HepG2 (cell line): ENCODE data around the gene KATNB1. TPM values are rescaled to one million over a fixed set of nuclear protein-coding genes. Genes with fewer than 3 reads are reported as not detected.
A peak's percentile ranks its signal among the peaks of the same experiment; 100 is the strongest.

Source experiments
- ATAD3A ChIP-seq: sonication (generic); formaldehyde crosslinking; IDR thresholded peaks from 2 replicates; pipeline ENCODE4 v1.4.0; 2020; ENCODE audit warnings: missing genetic modification reagents
- CAMTA2 ChIP-seq: sonication (generic); formaldehyde crosslinking; IDR thresholded peaks from 2 replicates; pipeline ENCODE4 v1.4.0; 2020; ENCODE audit warnings: mild to moderate bottlenecking, missing genetic modification reagents, borderline replicate concordance
- KMT2B ChIP-seq: IDR thresholded peaks from 2 replicates; pipeline ENCODE4 v1.6.1; 2016; ENCODE audit warnings: missing genetic modification reagents, missing compliant biosample characterization
- NCOR1 ChIP-seq: fragments of 200-600 bp; sonication (generic); IDR thresholded peaks from 2 replicates; pipeline ENCODE4 v1.7.0; 2017; ENCODE audit warnings: antibody characterized with exemption, low read length, borderline replicate concordance
- NFYC ChIP-seq: IDR thresholded peaks from 2 replicates; pipeline ENCODE4 v1.6.1; 2016; ENCODE audit warnings: missing genetic modification reagents, missing compliant biosample characterization
- PAF1 ChIP-seq: IDR thresholded peaks from 2 replicates; pipeline ENCODE4 v1.6.1; 2016; ENCODE audit warnings: missing genetic modification reagents, missing compliant biosample characterization
- PHB2 ChIP-seq: fragments of 450-650 bp; IDR thresholded peaks from 2 replicates; pipeline ENCODE4 v1.6.1; 2018; ENCODE audit not compliant: partially characterized antibody
- PHF20 ChIP-seq: sonication (generic); formaldehyde crosslinking; IDR thresholded peaks from 2 replicates; pipeline ENCODE4 v1.5.0; 2020; ENCODE audit warnings: mild to moderate bottlenecking, missing genetic modification reagents
- RBM39 ChIP-seq: fragments of 200-400 bp; formaldehyde crosslinking; IDR thresholded peaks from one replicate; pipeline ENCODE4 v1.6.1; 2018; ENCODE audit warnings: antibody characterized with exemption, mild to moderate bottlenecking, low read depth, low read length; ENCODE audit not compliant: poor library complexity, severe bottlenecking
- RFXANK ChIP-seq: IDR thresholded peaks from 2 replicates; pipeline ENCODE4 v1.6.1; 2016
- SMARCE1 ChIP-seq: fragments of 450-650 bp; IDR thresholded peaks from 2 replicates; pipeline ENCODE4 v1.6.1; 2017; ENCODE audit warnings: borderline replicate concordance
- SNAI1 ChIP-seq: sonication (generic); formaldehyde crosslinking; IDR thresholded peaks from 2 replicates; pipeline ENCODE4 v1.5.0; 2020; ENCODE audit warnings: mild to moderate bottlenecking, missing genetic modification reagents, borderline replicate concordance
- TCF7 ChIP-seq: sonication (generic); IDR thresholded peaks from 2 replicates; pipeline ENCODE4 v1.6.1; 2016; ENCODE audit warnings: antibody characterized with exemption, low read depth
- THRA ChIP-seq: sonication (generic); formaldehyde crosslinking; IDR thresholded peaks from 2 replicates; pipeline ENCODE4 v1.4.0; 2020; ENCODE audit warnings: missing genetic modification reagents, borderline replicate concordance
- ZFAT ChIP-seq: sonication (generic); formaldehyde crosslinking; conservative IDR thresholded peaks from 2 replicates; pipeline ENCODE4 v1.8.1; 2023; ENCODE audit warnings: missing genetic modification reagents, inconsistent platforms
- ZFP36L2 ChIP-seq: sonication (generic); formaldehyde crosslinking; IDR thresholded peaks from 2 replicates; pipeline ENCODE4 v1.4.0; 2020; ENCODE audit warnings: missing genetic modification reagents
- ZKSCAN8 ChIP-seq: IDR thresholded peaks from 2 replicates; pipeline ENCODE4 v1.6.1; 2016; ENCODE audit warnings: borderline replicate concordance, missing genetic modification reagents, missing compliant biosample characterization
- ZNF34 ChIP-seq: sonication (generic); formaldehyde crosslinking; IDR thresholded peaks from 2 replicates; pipeline ENCODE4 v1.4.0; 2020; ENCODE audit warnings: mild to moderate bottlenecking, missing genetic modification reagents, borderline replicate concordance
- ZNF354B ChIP-seq: sonication (generic); formaldehyde crosslinking; IDR thresholded peaks from 2 replicates; pipeline ENCODE4 v1.8.0; 2022; ENCODE audit warnings: mild to moderate bottlenecking, missing genetic modification reagents
- ZNF546 ChIP-seq: sonication (generic); formaldehyde crosslinking; conservative IDR thresholded peaks from 2 replicates; pipeline ENCODE4 v1.8.1; 2023; ENCODE audit warnings: mild to moderate bottlenecking, missing genetic modification reagents
- ZNF615 ChIP-seq: sonication (generic); formaldehyde crosslinking; IDR thresholded peaks from 2 replicates; pipeline ENCODE4 v1.5.0; 2020; ENCODE audit warnings: mild to moderate bottlenecking, missing genetic modification reagents, borderline replicate concordance
- ZNF670 ChIP-seq: sonication (generic); formaldehyde crosslinking; IDR thresholded peaks from 2 replicates; pipeline ENCODE4 v1.8.0; 2022; ENCODE audit warnings: mild to moderate bottlenecking, missing genetic modification reagents, borderline replicate concordance
- ZNF772 ChIP-seq: sonication (generic); formaldehyde crosslinking; IDR thresholded peaks from 2 replicates; pipeline ENCODE4 v1.5.0; 2020; ENCODE audit warnings: mild to moderate bottlenecking, missing genetic modification reagents
- ZSCAN20 ChIP-seq: sonication (generic); formaldehyde crosslinking; IDR thresholded peaks from 2 replicates; pipeline ENCODE4 v1.4.0; 2020; ENCODE audit warnings: missing genetic modification reagents, mild to moderate bottlenecking, borderline replicate concordance
- polyA plus RNA-seq, 8 experiments: library from polyadenylated mRNA; depleted of rRNA in 3 of 8; stranded (reverse) in 7 of 8; unstranded in 1 of 8; fragments of >200 nt; fragmentation: Illumina TruSeq in 4 of 8; extraction: Trizol in 4 of 8; gene quantifications; 2 replicates each; pipeline versions ENCODE4 v1.2.1 to v1.2.3, GENCODE V29; 2011 to 2016; ENCODE audit warnings: low read depth in 4 of 8, missing spikeins in 1 of 8, mixed read lengths in 1 of 8; ENCODE audit not compliant: insufficient read depth in 1 of 8
- total RNA-seq, 5 experiments: library from RNA; depleted of rRNA; stranded (reverse); fragments of >200 nt; fragmentation: Illumina TruSeq; extraction: Trizol; gene quantifications; 2 replicates each; pipeline ENCODE4 v1.2.3, GENCODE V29; 2016; ENCODE audit warnings: low read depth in 1 of 5
- TF ChIP-seq, protein P1 (sequence below): sonication (generic); formaldehyde crosslinking; IDR thresholded peaks from 2 replicates; pipeline ENCODE4 v1.5.0; 2020; ENCODE audit warnings: mild to moderate bottlenecking, missing genetic modification reagents, moderate library complexity
- TF ChIP-seq, protein P2 (sequence below), 2 experiments: fragments of 450-650 bp in 1 of 2; sonication (generic) in 1 of 2; formaldehyde crosslinking; IDR thresholded peaks; 2 replicates each; pipeline versions ENCODE4 v1.5.0 to v1.8.0; 2020 to 2022; ENCODE audit warnings: mild to moderate bottlenecking in 1 of 2, missing genetic modification reagents in 1 of 2

Gene KATNB1
- total and polyA plus RNA-seq, 2 of the 13 experiments (the other 11 are each of a cell fraction or from before 2014, with no cell fraction given), result 31.5 to 43.5 TPM

DNA sequence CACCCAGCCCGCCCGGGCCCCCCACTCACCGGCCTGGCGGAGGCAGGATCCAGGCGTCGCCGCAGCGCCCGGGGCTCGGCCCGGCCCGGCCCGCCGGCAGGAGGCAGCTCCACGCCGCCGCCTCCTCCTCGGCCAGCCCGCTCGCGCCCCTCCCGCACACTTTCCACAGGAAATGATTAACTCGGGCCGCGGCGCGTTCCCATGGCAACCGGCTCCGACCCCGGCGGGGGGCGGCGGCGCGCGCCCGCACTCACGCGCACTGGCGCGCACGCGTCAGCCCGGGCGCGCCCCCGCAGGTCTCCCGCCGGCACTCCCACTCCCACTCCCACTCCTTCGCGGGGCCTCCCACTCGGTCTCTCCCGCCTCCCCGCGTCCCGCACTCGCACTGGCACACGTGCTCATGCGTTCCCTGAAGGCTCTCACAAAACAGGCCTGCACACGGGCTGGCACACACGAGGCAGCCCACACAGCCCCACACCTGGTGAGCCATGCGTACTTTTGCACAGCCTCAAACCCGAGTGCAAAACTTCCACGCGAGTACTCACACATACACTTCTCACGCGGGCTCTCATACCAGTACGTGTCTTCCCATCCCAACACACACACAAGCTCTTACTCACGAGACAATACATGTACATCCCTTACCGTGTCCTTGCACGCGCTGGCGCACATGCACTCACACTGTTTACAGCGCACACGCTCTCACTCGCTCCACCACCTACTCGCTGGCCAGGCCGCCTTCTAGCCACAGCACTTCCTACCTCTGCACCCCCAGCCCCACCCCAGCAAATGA, 67.0 kb downstream of the KATNB1 start, which contains the start of gene KIFC3 (continued):
- TF ChIP-seq ZNF546 (no peak; the same call in 1 of the 2 replicates), PHF20 (CRISPR knock-in tag) (no peak), NFYC (CRISPR knock-in tag) (no peak), ZNF354B (CRISPR knock-in tag) (peak; percentile 95; the same call in 1 of the 2 replicates), NCOR1 (no peak), CAMTA2 (CRISPR knock-in tag) (no peak), PHB2 (no peak), SNAI1 (CRISPR knock-in tag) (no peak), ZFP36L2 (CRISPR knock-in tag) (no peak), ZSCAN20 (no peak), ZNF34 (CRISPR knock-in tag) (no peak), ZFAT (CRISPR knock-in tag) (no peak), ZNF670 (CRISPR knock-in tag) (no peak; the same call in 1 of the 2 replicates), KMT2B (peak; percentile 53), TCF7 (0 out of 2 replicates have a peak, but pooled peaks have one; percentile 9), ZNF615 (CRISPR knock-in tag) (no peak), PAF1 (CRISPR knock-in tag) (no peak), ZKSCAN8 (no peak), THRA (CRISPR knock-in tag) (no peak), ATAD3A (CRISPR knock-in tag) (no peak), RBM39 (peak; percentile 27), ZNF772 (CRISPR knock-in tag) (peak; percentile 91; the same call in 1 of the 2 replicates), RFXANK (CRISPR knock-in tag) (no peak), SMARCE1 (no peak)
- TF ChIP-seq, protein P1, sequence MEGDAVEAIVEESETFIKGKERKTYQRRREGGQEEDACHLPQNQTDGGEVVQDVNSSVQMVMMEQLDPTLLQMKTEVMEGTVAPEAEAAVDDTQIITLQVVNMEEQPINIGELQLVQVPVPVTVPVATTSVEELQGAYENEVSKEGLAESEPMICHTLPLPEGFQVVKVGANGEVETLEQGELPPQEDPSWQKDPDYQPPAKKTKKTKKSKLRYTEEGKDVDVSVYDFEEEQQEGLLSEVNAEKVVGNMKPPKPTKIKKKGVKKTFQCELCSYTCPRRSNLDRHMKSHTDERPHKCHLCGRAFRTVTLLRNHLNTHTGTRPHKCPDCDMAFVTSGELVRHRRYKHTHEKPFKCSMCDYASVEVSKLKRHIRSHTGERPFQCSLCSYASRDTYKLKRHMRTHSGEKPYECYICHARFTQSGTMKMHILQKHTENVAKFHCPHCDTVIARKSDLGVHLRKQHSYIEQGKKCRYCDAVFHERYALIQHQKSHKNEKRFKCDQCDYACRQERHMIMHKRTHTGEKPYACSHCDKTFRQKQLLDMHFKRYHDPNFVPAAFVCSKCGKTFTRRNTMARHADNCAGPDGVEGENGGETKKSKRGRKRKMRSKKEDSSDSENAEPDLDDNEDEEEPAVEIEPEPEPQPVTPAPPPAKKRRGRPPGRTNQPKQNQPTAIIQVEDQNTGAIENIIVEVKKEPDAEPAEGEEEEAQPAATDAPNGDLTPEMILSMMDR, result peak; percentile 50; the same call in 1 of the 2 replicates
- TF ChIP-seq, protein P2, sequence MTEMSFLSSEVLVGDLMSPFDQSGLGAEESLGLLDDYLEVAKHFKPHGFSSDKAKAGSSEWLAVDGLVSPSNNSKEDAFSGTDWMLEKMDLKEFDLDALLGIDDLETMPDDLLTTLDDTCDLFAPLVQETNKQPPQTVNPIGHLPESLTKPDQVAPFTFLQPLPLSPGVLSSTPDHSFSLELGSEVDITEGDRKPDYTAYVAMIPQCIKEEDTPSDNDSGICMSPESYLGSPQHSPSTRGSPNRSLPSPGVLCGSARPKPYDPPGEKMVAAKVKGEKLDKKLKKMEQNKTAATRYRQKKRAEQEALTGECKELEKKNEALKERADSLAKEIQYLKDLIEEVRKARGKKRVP (CRISPR knock-in tag; IDR thresholded peaks at IDR 0.05), result peak in 1 of 2 experiments; percentile 52; a peak in 1 of 4 replicates
